NCI-H1417 (cell line): ENCODE data around the gene RBM4.
"Not testable (repeated sequence)": the region's sequence is repeated elsewhere in the genome, so short reads cannot be mapped to it uniquely, and the experiment has no call there.

Experiments
- DNase-seq, 3 experiments: peaks; one replicate each; lab custom pipeline; 2025; lab: John Stamatoyannopoulos, UW

Gene RBM4, protein sequence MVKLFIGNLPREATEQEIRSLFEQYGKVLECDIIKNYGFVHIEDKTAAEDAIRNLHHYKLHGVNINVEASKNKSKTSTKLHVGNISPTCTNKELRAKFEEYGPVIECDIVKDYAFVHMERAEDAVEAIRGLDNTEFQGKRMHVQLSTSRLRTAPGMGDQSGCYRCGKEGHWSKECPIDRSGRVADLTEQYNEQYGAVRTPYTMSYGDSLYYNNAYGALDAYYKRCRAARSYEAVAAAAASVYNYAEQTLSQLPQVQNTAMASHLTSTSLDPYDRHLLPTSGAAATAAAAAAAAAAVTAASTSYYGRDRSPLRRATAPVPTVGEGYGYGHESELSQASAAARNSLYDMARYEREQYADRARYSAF

DNA sequence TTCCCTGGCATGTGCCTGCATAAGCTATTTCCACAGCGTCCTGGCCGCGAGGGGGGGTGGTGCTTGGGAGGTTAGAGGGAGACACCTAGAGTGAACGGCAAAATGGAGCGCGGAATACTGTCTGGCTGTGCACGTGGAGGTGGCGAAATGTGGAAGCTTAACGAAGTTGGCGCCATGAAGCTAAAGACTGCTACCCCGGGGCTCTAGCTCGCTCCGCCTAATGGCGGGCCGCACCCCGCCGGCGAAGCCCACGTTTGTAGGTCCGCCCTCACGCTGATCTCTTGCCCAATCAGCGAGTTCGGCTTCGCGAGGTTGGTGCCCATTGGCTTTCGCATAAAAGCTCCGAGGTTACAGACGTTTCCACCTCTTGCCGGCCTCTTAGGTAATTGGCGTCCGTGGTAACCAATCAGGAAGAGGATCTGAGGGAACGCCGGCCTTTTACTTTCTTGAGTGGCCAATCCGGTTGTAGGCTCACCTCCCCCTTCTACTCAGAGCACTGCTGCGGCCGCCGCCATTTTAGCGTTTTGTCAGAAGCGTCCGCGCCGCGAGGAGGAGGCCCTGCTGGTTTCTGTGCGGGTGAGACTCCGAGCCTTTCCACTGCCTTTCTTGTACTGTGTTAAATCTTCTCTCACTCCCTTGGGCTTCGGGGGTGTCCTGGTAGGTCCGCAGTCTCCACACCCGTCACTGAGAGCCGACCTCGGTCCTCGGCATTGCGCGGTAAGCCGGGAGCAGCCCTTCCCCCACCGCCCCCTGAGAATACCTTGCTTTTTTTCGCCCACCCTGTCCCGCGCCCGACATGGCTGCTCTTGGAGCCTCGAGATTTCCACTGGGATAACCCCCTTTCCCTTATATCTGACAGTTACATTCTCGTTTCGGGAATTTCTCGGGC lies at the start of gene RBM4:
TSS of gene RBM4 (plus strand) at position 527 of the 889 bp plus-strand sequence. CDS start 1,009 bp downstream, outside the sequence.
- DNase-seq = peak; percentile 99 to 100 (median 100)

DNA sequence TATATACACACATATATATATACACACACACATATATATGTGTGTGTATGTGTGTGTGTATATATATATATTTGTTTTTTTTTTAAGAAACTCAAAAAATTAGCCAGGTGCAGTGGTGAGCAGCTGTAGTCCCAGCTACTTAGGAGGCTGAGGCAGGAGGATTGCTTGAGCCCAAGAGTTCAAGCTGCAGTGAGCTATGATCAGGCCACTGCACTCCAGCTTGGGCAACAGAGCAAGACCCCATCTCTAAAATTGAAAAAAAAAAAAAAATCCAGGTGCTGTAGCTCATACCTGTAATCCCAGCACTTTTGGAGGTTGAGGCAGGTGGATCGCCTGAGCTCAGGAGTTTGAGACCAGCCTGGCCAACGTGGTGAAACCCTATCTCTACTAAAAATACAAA lies 49.2 kb upstream of the RBM4 start:
- DNase-seq = not testable (repeated sequence)

DNA sequence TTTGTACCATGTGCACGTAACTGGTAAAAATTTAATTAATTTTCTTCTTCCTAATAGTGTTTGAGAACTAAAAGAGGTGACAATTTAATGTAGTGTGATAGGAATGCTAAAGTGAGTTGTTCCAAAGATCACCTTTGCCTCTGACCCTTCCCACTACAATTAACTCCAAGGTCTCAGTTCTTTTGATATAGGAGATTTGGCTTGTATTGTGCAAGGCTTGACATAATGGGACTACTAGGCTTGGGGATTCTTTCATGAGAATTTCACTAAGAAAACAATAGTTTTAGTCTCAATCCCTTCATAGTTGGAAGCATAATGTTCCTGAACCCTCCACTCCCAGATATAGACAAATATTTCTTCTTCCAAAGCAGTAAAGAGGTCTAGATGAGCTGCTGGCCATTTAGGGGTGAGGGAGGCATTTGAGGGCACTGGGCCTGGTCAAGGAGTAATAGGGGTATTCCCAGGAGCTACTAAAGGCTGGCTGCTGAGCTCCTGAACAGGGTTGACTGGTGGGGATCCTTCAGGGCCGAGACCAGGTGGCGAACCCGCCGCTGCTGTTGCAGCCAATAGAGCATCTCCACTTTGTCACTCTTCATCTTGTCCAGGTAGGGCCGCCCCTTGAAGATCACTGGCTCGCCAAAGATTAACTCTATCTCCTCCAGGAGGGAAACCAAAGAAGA lies 48.4 kb upstream of the RBM4 start:
- no peak for DNase-seq

DNA sequence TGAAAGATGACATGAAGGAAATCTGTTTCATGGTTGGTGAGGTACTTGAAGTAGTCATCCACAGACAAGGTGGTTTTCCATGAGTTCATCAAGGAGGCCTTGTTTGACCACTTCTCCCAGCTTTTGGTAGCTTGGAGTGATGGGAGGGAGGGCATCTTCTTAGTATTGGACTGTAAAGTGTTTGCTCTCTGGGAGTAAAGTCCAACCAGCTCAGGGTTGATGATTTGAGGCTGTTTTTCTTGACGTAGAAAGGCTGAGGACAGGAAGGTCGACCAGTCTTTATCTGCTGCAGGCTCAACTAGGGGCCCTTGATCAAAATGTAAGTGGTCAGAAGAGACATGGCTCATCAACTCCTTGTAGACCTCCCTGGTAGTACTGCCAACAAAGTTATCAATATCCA lies 47.3 kb upstream of the RBM4 start:
- no peak for DNase-seq

DNA sequence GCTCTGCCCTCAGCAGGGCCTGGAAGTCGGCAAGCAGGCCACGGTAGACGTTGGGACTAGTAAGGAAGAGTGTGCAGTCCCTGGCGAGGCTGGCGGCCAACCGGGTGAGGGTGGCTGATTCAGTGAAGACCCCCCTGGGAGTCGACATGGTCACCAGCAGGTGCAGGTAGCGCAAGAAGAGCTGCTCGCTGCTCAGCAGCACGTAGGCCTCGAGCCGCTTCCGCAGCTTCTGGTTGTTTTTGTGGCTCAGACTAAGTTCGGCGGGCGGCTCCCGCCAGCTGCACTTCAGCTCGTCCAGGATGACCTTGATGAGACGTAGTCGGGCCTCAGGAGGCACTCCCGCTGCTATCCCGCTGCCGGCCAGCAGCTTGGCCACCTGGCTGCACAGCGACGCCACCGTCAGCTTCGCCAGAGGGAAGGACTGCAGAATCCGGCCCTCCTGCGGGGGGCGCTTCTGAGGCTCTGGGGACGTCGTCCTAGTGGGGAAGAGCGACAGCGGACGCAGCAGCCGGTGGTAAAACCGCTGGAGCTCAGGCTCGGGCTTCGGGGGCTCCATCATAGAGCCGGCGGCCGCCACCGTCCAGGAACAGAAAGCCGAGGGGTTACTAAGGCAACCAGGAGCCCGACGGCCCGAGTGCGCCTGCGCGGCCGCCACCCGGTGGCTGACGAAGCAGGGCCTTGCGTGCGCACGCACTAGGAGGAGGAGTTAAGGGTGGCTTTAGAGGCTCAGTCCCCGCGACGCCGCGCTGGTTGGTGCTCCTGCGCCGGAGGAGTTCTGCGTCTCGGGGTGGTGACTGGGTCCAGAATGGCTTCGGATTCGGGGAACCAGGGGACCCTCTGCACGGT lies 45.8 kb upstream of the RBM4 start, which contains the start of the genes CCDC87 and CCS:
TSS of gene CCDC87 (minus strand) at position 607 of the 846 bp plus-strand sequence. CDS start at position 559, 48 bp downstream.
TSS of gene CCS (plus strand) at position 729 of the 846 bp plus-strand sequence. CDS start at position 806, 77 bp downstream.
- peak; percentile 94 to 97 (median 95) for DNase-seq

DNA sequence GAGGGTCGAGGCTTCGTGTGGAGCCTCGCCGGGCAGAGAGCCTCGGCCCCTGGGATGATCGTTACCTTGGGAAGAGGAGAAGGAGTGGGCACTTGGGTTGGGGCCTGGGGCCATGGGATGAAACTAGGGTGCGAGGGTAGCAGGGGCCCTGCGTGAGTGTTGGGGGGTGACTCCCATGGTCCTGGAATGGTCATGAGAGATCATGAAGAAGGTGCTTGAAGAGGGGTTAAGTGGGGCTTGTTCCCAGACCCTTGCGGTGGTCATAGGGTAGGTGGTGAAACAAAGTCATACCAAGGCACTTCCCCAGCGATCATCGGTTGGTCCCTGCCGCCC lies 45.2 kb upstream of the RBM4 start:
- DNase-seq = no peak

DNA sequence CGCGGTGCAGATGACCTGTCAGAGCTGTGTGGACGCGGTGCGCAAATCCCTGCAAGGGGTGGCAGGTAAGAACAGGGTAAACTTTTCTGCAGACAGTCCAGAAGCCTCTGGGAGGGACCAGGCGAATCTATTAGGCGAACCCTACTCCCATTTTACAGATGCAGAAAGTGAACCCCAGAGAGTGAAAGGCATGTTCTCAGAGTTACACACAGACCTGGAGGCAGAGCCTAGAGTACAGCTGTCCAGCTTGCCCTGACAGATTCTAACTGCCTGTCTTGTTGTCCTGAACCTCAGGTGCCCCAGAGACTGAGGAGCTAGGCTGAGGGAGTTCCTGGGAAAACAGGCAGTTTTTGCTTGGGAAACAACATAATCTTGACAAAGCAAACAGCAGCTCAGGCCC lies 44.9 kb upstream of the RBM4 start:
- no peak for DNase-seq

DNA sequence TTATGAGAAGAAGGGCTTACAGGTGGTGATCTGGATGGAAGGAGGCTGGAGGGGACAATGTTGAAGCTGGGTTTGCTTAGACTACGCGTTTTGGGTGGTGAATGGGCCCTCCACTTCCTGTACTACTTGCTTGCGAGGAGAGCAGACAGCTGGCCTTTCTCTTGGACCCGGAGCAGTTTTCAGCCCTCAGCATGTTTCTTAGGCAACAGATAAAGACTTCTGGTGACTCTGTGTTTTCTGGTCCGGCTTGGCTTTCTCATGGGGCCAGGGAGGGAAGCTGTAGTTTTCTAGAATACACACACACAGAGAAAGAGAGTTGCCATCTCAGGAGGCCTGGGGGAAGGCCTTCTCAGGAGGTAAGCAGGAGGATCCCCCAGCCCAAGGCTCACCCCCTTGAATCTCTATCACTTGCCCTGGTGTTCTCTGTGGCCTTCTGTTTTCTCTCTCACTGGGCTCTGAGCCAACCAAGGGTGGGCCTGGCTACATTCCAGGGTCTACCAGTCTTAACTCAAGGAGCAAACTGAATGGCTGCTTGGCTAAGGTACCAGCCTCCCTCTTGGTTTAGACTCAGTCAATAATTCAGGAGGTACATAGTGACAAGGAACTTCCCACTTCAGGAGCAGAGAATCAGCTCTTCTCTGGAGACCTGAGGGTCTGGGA lies 43.1 kb upstream of the RBM4 start:
- no peak for DNase-seq

DNA sequence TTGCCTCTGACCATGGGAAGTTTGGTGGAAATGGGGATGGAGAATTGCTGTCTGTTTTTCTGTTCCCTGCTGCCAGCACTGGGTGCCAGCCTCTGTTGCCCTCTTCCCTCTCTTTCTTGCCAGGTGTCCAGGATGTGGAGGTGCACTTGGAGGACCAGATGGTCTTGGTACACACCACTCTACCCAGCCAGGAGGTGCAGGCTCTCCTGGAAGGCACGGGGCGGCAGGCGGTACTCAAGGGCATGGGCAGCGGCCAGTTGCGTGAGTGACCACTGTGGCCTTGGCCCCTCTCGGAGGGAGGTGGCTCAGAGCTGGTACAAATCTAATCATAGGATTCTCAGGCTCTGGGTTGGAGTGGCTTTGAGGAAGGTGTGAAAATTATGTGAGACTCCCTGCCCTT lies 39.5 kb upstream of the RBM4 start:
- no peak for DNase-seq

DNA sequence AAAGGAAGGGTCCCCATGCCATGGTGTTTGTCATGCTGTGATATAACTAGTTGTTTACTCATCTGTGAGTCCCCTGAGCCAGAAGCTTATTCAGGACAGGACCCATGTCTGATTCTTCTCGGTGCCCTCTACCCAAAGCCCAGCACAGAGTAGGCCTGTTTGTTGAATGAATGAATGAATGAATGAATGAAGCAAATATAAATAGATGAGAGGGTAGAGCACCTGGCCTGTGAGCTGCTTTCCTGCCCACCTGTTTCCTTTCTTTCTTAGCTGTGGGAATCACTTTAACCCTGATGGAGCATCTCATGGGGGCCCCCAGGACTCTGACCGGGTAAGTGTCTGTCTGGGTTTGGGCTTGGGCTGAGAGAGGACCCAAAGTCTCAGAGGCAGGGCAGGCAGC lies 38.3 kb upstream of the RBM4 start:
- DNase-seq = no peak

DNA sequence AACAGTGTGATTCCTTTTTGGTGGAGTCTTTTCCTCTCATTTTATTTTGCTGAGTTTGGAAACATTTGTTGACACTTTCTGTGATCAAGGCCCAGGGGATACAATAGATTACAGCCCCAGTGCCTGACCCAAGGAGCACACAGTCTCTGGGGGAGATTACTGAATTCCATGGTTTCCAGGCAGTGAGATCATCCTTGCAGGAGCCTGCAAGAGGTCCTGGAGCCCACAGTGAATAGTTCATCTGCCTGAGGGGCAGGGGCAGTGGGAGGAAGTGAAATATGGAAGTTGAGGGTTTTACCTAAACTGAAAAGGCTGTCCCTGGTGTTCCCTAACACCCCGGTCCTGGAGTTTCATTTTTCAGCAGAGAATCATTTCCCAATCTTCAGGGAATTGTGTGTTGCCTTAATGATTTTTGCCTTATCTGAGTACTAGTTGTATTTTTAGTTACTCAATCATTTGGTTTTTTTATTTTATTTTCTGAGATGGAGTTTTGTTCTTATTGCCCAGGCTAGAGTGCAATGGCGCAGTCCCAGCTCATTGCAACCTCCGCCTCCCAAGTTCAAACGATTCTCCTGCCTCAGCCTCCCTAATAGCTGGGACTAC lies 37.8 kb upstream of the RBM4 start:
- DNase-seq = no peak

DNA sequence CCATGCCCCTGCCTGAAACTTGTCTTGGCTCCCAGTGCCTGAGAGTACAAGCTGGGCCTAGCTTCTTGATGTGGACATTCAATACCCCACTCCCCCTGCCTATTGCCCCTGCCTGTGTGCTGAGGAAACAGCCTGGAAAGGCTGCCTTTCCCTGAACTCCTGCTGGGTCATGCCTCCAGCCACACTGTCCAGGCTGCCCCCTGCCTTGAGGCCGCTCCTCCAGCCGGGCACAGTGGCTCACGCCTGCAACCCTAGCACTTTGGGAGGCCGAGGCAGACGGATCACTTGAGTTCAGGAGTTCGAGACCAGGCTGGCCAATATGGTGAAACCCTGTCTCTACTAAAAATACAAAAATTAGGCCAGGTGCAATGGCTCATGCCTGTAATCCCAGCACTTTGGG lies 35.4 kb upstream of the RBM4 start:
- DNase-seq = no peak

DNA sequence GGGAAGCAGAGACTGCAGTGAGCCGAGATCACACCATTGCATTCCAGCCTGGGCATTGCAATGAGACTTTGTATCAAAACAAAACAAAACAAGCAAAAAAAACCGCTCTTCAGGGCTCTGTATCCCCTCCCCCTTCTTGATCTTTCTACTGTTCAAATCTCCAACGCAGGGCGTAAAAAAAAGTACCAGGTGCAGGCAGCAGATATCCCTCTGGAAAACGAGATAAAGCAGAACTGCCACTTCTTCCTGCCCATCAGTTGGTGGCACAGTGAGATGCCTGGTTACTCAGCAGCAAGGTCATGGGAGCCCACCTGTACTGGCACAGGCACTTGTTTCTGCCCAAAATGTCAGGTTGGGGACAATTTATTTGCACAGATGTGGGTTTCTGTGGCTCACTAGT lies 34.3 kb upstream of the RBM4 start:
- no peak for DNase-seq

DNA sequence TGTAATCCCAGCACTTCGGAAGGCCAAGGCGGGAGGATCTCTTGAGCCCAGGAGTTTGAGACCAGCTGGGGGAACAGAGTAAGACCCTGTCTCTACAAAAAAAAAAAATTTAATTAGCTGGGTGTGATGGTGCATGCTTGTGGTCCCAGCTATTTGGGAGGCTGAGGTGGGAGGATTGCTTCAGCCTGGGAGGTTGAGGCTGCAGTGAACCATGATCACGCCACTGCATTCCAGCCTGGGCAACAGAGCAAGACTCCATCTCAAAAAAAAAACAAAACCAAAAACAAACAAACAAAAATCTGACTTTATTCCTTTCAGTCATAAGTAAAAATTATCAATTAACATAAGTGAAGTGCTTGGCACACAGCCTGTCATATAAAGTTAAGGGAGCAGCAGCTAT lies 31.9 kb upstream of the RBM4 start:
- DNase-seq = not testable (repeated sequence)

DNA sequence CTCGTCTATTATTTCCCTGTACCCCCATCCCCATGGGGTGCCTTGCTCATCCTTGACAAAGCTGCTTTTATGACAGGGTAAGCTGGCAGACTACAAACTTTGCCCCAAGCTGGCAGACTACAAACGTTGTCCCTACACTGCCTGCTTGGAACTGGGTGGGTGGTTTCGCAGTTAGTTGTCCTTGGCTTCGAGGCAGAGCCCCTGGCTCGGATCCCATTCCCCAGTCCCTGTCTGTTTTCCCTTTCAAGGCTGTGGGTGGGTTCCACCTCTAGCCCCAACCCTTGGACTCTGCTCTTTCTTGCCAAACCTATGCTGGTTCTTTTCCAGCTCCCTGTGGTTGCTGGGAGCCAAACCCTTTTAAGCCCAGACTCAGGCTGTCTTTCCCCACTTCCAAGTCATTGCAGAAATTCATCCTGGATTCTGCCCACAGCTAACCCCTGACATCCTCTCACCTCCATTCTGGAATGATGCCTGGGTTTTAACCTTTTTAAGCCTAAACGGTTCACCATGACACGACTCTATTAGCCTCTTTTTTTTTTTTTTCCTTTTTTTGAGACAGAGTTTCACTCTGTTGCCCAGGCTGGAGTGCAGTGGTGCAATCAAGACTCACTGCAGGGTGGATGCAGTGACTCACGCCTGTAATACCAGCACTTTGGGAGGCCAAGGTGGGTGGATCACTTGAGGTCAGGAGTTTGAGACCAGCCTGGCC lies 31.2 kb upstream of the RBM4 start:
- DNase-seq = no peak

DNA sequence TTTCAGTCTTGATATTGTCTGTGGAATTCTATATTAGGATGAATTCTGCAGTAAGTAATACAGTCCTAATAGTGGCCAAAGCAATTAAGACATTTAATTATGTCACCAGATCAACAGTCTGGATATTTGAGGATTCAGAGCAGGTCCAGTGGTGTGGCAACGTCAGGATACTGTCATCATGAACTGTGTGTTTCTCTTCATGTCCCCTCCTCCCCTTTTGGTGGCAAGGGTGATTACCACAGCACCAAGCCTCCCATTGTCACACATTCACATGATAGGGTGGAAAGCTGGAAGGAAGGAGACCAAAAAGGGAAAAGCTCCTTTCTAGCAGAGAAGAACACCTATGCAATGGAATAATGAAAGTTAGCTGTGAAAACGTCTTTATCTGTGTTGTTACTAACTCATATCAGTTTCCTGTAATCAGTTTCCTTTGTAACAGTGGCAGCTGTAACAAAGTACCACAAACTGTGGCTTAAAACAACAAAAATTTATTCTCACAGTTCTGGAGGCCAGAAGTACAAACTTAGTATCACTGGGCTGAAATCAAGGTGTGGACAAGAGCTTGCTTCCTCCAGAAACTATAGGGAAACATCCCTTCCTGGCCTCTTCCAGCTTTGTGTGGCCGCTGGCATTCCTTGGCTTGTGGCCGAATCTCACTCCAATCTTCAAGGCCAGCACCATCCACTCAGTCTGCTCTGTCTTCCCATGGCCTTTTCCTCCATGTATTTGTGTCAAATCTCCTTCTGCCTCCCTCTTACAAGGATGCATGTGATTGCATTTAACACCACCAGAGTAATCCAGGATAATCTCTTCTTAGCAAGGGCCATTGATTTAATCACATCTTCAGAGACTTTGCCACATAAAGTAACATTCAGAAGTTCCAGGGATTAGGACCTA lies 28.5 kb upstream of the RBM4 start:
- no peak for DNase-seq

DNA sequence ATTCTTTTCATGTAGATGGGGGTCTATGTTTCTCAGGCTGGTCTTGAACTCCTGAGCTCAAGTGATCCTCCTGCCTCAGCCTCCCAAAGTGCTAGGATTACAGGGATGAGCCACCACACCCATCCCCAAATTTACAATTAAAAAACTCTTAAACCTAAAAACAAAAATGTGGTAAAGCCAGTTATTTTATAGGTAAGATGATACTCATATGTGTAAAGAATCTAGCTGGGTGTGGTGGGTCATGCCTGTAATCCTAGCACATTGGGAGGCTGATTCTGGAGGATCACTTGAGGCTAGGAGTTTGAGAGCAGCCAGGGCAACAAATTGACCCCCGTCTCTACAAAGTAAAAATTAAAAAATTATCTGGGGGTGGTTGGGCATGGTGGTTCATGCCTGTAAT lies 26.0 kb upstream of the RBM4 start:
- DNase-seq = no peak

DNA sequence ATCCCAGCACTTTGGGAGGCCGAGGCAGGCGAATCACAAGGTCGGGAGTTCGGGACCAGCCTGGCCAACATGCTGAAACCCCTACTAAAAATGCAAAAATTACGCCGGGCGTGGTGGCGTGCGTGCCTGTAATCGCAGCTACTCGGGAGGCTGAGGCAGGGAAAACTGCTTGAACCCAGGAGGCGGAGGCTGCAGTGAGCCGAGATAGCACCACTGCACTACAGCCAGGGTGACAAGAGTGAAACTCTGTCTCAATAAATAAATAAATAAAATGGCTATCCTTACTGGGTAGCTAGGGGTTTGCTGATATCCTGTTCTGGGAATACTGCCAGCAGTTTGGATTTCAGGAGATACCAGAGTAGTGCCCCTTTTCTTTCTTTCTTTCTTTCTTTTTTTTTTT lies 24.4 kb upstream of the RBM4 start:
- no peak for DNase-seq
